ENCODE data around the gene MAPK8IP2. TPM values are rescaled to one million over a fixed set of nuclear protein-coding genes. Genes with fewer than 3 reads are reported as not detected.
A peak's percentile ranks its signal among the peaks of the same experiment; 100 is the strongest.
"Not testable (repeated sequence)": the region's sequence is repeated elsewhere in the genome, so short reads cannot be mapped to it uniquely, and the experiment has no call there.

Gene MAPK8IP2
- total RNA-seq, 1 donor from 2014 or later = 0.72 TPM

- no peak for DNase-seq (ENCODE audit: low spot score)
These were observed 35.0 kb downstream of the MAPK8IP2 start for GRCh38 chr22:50635591-50635990.

GRCh38 chr22:50640296-50640695 lies 39.7 kb downstream of the MAPK8IP2 start:
- not testable (repeated sequence) for DNase-seq (ENCODE audit: low spot score)

GRCh38 chr22:50640857-50641647 lies 40.5 kb downstream of the MAPK8IP2 start:
- DNase-seq (ENCODE audit: low spot score) = no peak

- peak; percentile 90 for DNase-seq (ENCODE audit: low spot score)
These were observed 41.4 kb downstream of the MAPK8IP2 start for GRCh38 chr22:50641696-50642607.

DNA sequence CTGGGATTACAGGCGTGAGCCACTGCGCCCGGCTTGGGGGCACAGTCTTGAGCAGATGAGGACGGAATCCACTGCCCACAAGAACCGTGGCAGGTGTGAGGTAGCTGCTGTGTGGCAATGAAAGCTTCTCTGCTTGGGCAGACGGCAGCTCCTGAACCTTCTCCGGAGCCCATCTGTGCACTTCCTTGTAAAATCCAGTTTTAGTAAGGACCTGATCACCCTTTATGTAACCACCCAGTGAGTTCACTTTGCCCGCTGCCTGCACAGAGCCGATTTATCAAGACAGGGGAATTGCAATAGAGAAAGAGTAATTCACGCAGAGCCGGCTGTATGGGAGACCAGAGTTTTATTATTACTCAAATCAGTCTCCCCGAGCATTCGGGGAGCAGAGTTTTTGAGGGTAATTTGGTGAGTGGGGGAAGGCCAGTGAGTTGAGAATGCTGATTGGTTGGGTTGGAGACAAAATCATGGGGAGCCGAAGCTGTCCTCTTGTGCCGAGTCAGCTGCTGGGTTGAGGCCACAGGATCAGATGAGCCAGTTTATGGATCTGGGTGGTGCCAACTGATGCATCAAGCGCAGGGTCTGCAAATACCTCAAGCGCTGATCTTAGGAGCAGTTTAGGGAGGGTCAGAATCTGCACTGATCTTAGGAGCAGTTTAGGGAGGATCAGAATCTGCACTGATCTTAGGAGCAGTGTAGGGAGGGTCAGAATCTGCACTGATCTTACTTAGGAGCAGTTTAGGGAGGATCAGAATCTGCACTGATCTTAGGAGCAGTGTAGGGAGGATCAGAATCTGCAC lies 42.6 kb downstream of the MAPK8IP2 start:
- not testable (repeated sequence) for DNase-seq (ENCODE audit: low spot score)

DNA sequence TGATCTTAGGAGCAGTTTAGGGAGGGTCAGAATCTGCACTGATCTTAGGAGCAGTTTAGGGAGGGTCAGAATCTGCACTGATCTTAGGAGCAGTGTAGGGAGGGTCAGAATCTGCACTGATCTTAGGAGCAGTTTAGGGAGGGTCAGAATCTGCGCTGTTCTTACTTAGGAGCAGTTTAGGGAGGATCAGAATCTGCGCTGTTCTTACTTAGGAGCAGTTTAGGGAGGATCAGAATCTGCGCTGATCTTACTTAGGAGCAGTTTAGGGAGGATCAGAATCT lies 43.2 kb downstream of the MAPK8IP2 start:
- DNase-seq (ENCODE audit: low spot score) = not testable (repeated sequence)

DNA sequence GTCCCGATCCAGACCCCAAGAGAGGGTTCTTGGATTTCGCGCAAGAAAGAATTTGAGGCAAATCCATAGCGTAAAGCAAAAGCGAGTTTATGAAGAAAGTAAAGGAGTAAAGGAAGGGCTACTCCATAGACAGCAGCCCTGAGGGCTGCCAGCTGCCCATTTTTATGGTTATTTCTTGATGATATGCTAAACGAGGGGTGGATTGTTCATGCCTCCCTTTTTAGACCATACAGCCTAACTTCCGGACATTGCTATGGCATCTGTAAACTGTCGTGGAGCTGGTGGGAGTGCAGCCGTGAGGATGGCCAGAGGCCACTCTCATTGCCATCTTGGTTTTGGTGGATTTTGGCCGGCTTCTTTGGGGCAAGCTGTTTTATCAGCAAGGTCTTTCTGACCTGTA lies 52.7 kb downstream of the MAPK8IP2 start:
- no peak for DNase-seq (ENCODE audit: low spot score)

DNA sequence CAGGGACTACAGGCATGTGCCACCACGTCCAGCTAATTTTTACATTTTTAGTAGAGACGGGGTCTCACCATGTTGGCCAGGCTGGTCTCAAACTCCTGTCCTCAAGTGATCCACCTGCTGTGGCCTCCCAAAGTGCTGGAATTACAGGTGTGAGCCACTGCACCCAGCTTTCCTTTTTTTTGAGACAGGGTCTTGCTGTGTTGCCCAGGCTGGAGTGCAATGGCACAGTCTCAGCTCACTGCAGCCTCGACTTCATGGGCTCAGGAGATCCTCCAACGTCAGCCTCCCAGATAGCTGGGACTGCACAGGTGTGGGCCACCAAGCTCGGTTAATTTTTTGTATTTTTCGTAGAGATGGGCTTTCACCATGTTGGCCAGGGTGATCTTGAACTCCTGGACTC lies 54.1 kb downstream of the MAPK8IP2 start:
- DNase-seq (ENCODE audit: low spot score) = not testable (repeated sequence)

GRCh38 chr22:50656122-50657070 lies 55.8 kb downstream of the MAPK8IP2 start:
- DNase-seq (ENCODE audit: low spot score) = peak; percentile 46

- DNase-seq (ENCODE audit: low spot score) = no peak
These were observed 57.3 kb downstream of the MAPK8IP2 start for GRCh38 chr22:50657925-50658324.

DNA sequence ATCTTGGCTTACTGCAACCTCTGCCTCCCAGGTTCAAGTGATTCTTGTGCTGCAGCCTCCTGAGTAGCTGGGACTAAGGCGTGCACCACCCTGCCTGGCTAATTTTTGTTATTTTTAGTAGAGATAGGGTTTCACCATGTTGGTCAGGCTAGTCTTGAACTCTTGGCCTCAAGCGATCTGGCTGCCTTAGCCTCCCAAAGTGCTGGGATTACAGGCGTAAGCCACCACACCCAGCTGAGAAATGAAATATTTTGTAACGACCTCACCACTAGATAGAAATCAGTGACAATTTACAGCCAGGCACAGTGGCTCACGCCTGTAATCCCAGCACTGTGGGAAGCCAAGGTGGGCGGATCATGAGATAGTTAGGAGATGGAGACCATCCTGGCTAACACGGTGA lies 59.1 kb downstream of the MAPK8IP2 start:
- not testable (repeated sequence) for DNase-seq (ENCODE audit: low spot score)

- no peak for DNase-seq (ENCODE audit: low spot score)
These were observed 59.7 kb downstream of the MAPK8IP2 start for GRCh38 chr22:50660306-50660705.

Other genes with a start within 250 kb of the MAPK8IP2 start
- 48.2 TPM for gene SBF1, start 125.8 kb upstream of the MAPK8IP2 start, total RNA-seq (ENCODE audit: insufficient read depth, low replicate concordance)
- 0.72 TPM for gene ADM2, start 119.2 kb upstream of the MAPK8IP2 start, total RNA-seq (ENCODE audit: insufficient read depth, low replicate concordance)
- not detected for gene MIOX, start 113.9 kb upstream of the MAPK8IP2 start, total RNA-seq (ENCODE audit: insufficient read depth, low replicate concordance)
- 34.2 TPM for gene LMF2, start 93.1 kb upstream of the MAPK8IP2 start, total RNA-seq (ENCODE audit: insufficient read depth, low replicate concordance)
- gene NCAPH2, start 92.6 kb upstream of the MAPK8IP2 start, total RNA-seq (ENCODE audit: insufficient read depth, low replicate concordance) = 14.4 TPM
- not detected for gene SCO2, start 75.2 kb upstream of the MAPK8IP2 start, total RNA-seq (ENCODE audit: insufficient read depth, low replicate concordance)
- gene TYMP, start 70.8 kb upstream of the MAPK8IP2 start, total RNA-seq (ENCODE audit: insufficient read depth, low replicate concordance) = 89.8 TPM
- 6.0 TPM for gene KLHDC7B, start 54.9 kb upstream of the MAPK8IP2 start, total RNA-seq (ENCODE audit: insufficient read depth, low replicate concordance)
- gene SYCE3, start 37.9 kb upstream of the MAPK8IP2 start, total RNA-seq (ENCODE audit: insufficient read depth, low replicate concordance) = not detected
- not detected for gene CPT1B, start 22.4 kb upstream of the MAPK8IP2 start, total RNA-seq (ENCODE audit: insufficient read depth, low replicate concordance)
- gene CHKB, start 17.9 kb upstream of the MAPK8IP2 start, total RNA-seq (ENCODE audit: insufficient read depth, low replicate concordance) = 14.2 TPM
- 5.8 TPM for gene ARSA, start 27.4 kb downstream of the MAPK8IP2 start, total RNA-seq (ENCODE audit: insufficient read depth, low replicate concordance)
- 0.96 TPM for gene SHANK3, start 72.0 kb downstream of the MAPK8IP2 start, total RNA-seq (ENCODE audit: insufficient read depth, low replicate concordance)
- not detected for gene ACR, start 137.4 kb downstream of the MAPK8IP2 start, total RNA-seq (ENCODE audit: insufficient read depth, low replicate concordance)
- 7.5 TPM for gene RABL2B, start 182.8 kb downstream of the MAPK8IP2 start, total RNA-seq (ENCODE audit: insufficient read depth, low replicate concordance)